ENCODE results near the gene NEMP1. TPM values are rescaled to one million over a fixed set of nuclear protein-coding genes. Genes with fewer than 3 reads are reported as not detected.

NEMP1 gene
- total and polyA plus RNA-seq, 2 donors: 8.5 to 18.0 TPM

DNA sequence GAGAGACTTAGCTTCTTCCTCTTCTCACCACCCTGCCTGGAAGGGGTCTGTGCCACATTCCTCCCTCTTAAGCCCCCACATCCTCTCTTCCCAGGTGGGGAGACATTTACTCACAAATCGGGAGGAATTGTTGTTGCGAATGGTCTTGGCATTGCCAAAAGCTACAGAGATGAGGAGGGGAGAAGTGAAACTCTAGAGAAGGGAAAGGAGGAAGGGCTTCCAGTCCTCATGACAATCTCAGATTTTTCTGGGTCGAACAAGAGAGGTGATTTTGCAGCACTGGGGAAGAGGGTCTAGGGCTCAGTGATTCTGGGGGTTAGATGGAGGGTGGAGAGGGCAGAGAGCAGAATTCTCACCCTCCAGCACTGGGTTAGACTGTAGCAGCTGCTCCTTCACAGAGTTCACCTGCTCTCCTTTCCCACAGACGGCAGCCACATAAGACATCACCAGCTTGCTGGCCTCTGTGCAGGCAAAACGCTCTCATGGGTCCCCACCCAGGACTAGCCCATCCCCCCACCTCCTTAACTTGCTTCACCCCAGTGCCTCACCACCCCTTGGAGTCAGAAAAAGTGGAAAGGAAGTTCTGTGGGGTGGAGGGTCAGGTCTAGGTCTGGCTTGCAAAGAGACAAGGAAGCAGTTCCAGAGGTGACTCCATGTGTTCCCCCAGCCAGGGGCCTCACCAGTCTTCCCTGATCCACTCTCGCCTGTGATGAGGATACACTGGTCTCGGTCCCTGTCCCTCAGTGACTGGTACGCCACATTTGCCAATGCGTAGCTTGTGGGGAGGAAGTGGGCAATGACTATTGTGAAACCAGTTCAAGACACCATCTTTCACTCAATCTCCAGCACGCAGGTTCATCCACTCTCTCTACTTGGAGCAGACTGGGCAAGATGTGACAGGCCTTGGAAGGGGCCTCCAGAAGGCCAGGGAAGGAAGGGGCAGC lies 31.4 kb downstream of the NEMP1 start:
- Histone ChIP-seq H3K4me3 (ENCODE audit: low read depth, low read length) (no peak overlapping the region), H3K27ac (ENCODE audit: low read depth) (no peak overlapping the region), H3K4me1 (ENCODE audit: insufficient read depth) (no peaks in the 10 kb centered on the region), H3K36me3 (ENCODE audit: insufficient read depth) (no peaks in the 10 kb centered on the region)
- DNase-seq (ENCODE audit: extremely low spot score): no peak
- 70% methylated on average over 10 of the region's 10 CpGs for WGBS

DNA sequence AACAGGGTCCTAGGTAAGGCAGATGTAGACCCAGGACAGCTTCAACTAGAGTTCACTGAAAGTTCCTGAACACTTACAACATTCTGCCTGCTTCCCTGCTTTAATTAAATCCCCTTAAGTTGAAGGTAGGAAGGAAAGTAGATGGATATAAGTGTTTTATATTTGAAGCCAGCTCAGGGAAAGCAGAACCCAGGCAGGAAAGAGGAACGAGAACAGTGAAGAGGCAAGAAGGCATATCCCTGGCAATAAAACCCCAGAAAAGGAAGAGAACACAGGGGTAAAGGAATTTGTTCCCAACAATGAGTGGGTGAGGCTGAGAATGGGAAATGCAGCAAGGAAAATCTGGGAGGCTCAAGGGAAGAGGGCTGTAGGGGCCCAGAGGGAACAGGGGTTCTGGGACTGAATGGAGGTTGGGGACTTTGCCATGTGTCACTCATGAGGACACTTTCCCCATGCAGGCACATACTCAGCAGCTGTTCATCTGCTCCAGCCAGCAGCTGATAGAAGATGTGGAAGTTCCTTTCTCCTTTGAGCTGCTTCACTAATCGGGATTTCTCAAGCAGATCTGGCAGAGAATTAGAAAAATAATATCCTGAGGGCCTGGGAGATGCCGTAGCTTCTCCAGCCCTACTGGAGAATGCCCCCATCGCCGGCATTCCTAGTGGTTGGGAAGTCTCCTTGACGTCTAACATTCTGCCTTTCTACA lies 32.4 kb downstream of the NEMP1 start:
- H3K27ac ChIP-seq (ENCODE audit: low read depth): no peak overlapping the region
- H3K4me3 ChIP-seq (ENCODE audit: low read depth, low read length): no peak overlapping the region
- H3K36me3 ChIP-seq (ENCODE audit: insufficient read depth): no peaks in the 10 kb centered on the region
- DNase-seq (ENCODE audit: extremely low spot score): no peak
- 65% methylated on average over 6 of the region's 6 CpGs for WGBS
- H3K4me1 ChIP-seq (ENCODE audit: insufficient read depth): no peaks in the 10 kb centered on the region

DNA sequence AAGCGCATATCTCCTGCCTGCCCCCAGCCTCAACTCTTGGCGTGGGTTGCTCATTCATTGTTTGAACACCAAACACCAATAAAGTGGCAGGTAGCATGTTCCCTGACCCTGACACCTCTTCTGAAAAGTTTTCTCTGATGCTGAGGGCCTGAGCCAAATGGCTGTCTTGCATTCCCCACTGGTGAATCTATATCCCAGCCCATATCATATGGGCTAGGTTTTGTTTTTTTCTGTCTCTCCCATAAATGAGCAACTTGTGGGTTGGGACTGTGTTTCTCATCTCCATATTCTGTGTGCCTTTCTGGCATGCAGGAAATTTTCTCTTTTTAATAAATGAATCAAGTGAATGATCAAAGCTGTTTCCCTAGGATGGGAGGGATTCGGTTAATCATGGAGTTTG lies 33.7 kb downstream of the NEMP1 start:
- 95% methylated on average over 3 of the region's 3 CpGs for WGBS
- H3K27ac ChIP-seq (ENCODE audit: low read depth): no peak overlapping the region
- H3K4me1 ChIP-seq (ENCODE audit: insufficient read depth): no peaks in the 10 kb centered on the region
- no peak for DNase-seq (ENCODE audit: extremely low spot score)
- H3K36me3 ChIP-seq (ENCODE audit: insufficient read depth): no peaks in the 10 kb centered on the region
- H3K4me3 ChIP-seq (ENCODE audit: low read depth, low read length): no peak overlapping the region

DNA sequence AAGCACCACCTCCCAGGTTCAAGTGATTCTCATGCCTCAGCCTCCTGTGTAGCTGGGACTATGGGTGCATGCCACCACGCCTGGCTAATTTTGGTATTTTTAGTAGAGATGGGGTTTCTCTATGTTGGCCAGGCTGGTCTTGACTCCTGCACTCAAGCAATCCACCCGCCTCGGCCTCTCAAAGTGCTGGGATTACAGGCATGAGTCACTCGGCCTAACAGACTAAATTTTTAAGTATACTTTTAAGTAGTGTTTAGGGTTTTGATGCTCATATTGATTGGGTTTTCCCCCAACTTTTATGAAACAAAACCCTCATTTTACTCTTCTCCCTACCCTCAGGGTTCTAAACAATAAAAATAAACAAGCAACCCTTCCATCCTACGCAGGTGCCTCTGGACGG lies 34.1 kb downstream of the NEMP1 start:
- Histone ChIP-seq H3K36me3 (ENCODE audit: insufficient read depth) (no peaks in the 10 kb centered on the region), H3K4me3 (ENCODE audit: low read depth, low read length) (no peak overlapping the region), H3K27ac (ENCODE audit: low read depth) (no peak overlapping the region), H3K4me1 (ENCODE audit: insufficient read depth) (no peaks in the 10 kb centered on the region)
- no peak for DNase-seq (ENCODE audit: extremely low spot score)
- WGBS: 84% methylated on average over 6 of the region's 6 CpGs

- Histone ChIP-seq H3K27ac (ENCODE audit: low read depth) (no peak overlapping the region), H3K4me1 (ENCODE audit: insufficient read depth) (no peaks in the 10 kb centered on the region), H3K36me3 (ENCODE audit: insufficient read depth) (no peaks in the 10 kb centered on the region), H3K4me3 (ENCODE audit: low read depth, low read length) (no peak overlapping the region)
- DNase-seq (ENCODE audit: extremely low spot score): no peak
- WGBS: 93% methylated on average over 2 of the region's 2 CpGs
Observed at GRCh38 chr12:57042695-57043094, 35.9 kb downstream of the NEMP1 start.

- H3K27ac ChIP-seq (ENCODE audit: low read depth): no peak overlapping the region
- H3K36me3 ChIP-seq (ENCODE audit: insufficient read depth): no peaks in the 10 kb centered on the region
- DNase-seq (ENCODE audit: extremely low spot score): no peak
- H3K4me3 ChIP-seq (ENCODE audit: low read depth, low read length): no peak overlapping the region
- WGBS: 60% methylated on average over 2 of the region's 2 CpGs
- H3K4me1 ChIP-seq (ENCODE audit: insufficient read depth): no peaks in the 10 kb centered on the region
Observed at GRCh38 chr12:57040750-57041149, 37.8 kb downstream of the NEMP1 start.

DNA sequence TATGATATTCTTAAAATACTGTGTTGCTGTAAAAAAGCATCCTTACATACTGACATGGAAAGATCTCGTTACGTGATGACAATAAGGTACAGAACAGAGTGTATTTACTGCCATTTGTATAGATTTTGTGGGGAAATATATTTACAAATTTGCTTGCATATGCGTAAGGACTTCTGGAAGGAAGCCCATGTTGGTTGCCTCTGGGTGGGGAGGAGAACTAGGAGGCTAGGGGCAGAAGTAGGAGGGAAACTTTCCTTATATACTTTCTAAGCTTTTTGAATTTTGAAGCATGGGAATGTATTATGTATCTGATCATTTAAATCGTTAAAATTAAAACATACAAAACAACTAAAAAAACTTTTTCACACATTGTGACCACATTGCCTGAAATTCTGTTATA lies 38.4 kb downstream of the NEMP1 start:
- no peak overlapping the region for H3K27ac ChIP-seq (ENCODE audit: low read depth)
- H3K36me3 ChIP-seq (ENCODE audit: insufficient read depth): no peaks in the 10 kb centered on the region
- no peak for DNase-seq (ENCODE audit: extremely low spot score)
- no peaks in the 10 kb centered on the region for H3K4me1 ChIP-seq (ENCODE audit: insufficient read depth)
- no peak overlapping the region for H3K4me3 ChIP-seq (ENCODE audit: low read depth, low read length)
- WGBS: 85% methylated on average over 4 of the region's 4 CpGs

- H3K27ac ChIP-seq (ENCODE audit: low read depth): no peak overlapping the region
- no peak overlapping the region for H3K4me3 ChIP-seq (ENCODE audit: low read depth, low read length)
- WGBS: 78% methylated on average over 9 of the region's 9 CpGs
- H3K36me3 ChIP-seq (ENCODE audit: insufficient read depth): no peaks in the 10 kb centered on the region
- DNase-seq (ENCODE audit: extremely low spot score): no peak
- H3K4me1 ChIP-seq (ENCODE audit: insufficient read depth): no peaks in the 10 kb centered on the region
Observed at GRCh38 chr12:57039016-57039798, 39.4 kb downstream of the NEMP1 start.

DNA sequence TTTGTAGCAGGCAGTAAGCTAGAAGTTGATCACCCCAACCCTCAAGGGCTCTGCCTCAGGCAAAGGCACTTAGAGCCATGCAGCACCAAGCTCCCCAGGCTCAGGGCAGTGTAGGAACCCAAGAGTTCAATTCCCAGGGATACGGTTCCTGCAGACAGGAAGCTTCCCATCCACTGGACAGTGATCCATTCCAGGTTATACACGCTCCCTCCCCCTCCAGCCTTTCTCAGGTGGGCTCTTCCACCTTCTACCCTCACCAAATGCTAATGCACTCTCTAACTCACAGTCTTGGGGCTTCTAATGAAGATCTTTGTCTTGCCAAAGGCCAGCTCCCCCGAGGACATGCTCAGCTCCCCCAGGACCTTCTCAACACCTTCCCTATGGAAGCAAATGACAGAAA lies 41.3 kb downstream of the NEMP1 start:
- WGBS: 63% methylated on average over 3 of the region's 3 CpGs
- no peak overlapping the region for H3K4me3 ChIP-seq (ENCODE audit: low read depth, low read length)

GRCh38 chr12:57033431-57033830 lies 45.2 kb downstream of the NEMP1 start:
- 89% methylated on average over 3 of the region's 3 CpGs for WGBS
- no peaks in the 10 kb centered on the region for H3K4me1 ChIP-seq (ENCODE audit: insufficient read depth)
- H3K36me3 ChIP-seq (ENCODE audit: insufficient read depth): no peaks in the 10 kb centered on the region
- no peak overlapping the region for H3K4me3 ChIP-seq (ENCODE audit: low read depth, low read length)
- DNase-seq (ENCODE audit: extremely low spot score): no peak
- no peak overlapping the region for H3K27ac ChIP-seq (ENCODE audit: low read depth)

More for the DNA sequence above, 41.3 kb downstream of the NEMP1 start:
- DNase-seq (ENCODE audit: extremely low spot score): no peak
- H3K4me1 ChIP-seq (ENCODE audit: insufficient read depth): no peaks in the 10 kb centered on the region
- H3K36me3 ChIP-seq (ENCODE audit: insufficient read depth): no peaks in the 10 kb centered on the region
- H3K27ac ChIP-seq (ENCODE audit: low read depth): no peak overlapping the region

- Histone ChIP-seq H3K4me3 (ENCODE audit: low read depth, low read length) (no peak overlapping the region), H3K36me3 (ENCODE audit: insufficient read depth) (no peaks in the 10 kb centered on the region), H3K27ac (ENCODE audit: low read depth) (no peak overlapping the region), H3K4me1 (ENCODE audit: insufficient read depth) (no peaks in the 10 kb centered on the region)
- no peak for DNase-seq (ENCODE audit: extremely low spot score)
- WGBS: 85% methylated on average over 7 of the region's 7 CpGs
Observed at GRCh38 chr12:57031789-57032188, 46.8 kb downstream of the NEMP1 start.

DNA sequence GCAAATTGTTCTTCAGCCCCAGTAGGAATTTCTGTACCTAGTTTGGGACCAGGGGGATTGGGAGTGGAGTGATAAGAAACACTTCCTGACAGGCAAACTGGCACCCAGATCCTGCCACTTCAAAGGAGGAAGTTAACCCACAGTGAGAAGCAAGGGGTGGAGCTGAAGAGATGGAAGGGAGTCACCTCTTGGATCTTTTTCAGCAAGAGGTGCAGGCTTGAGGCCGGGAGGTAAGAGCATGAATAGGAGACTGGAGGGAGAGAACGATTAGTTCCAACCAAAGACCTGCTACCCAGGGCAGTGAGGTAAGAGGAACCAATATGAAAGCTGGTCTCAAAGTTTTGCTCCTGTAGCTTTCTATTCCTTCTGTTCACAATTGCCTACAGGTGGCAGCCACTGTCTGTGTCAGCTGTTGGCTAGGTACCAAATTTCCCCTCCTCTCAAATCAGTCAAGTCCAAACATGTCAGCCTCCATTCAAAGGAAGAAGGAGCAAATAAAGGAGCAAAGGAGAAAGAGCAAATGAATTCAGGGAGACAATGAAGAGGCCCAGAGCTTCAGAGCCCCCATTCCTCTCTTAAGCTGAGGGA lies 47.4 kb downstream of the NEMP1 start:
- no peaks in the 10 kb centered on the region for H3K36me3 ChIP-seq (ENCODE audit: insufficient read depth)
- DNase-seq (ENCODE audit: extremely low spot score): peak; percentile 51
- no peak overlapping the region for H3K27ac ChIP-seq (ENCODE audit: low read depth)
- 38% methylated on average over 2 of the region's 2 CpGs for WGBS
- no peak overlapping the region for H3K4me3 ChIP-seq (ENCODE audit: low read depth, low read length)
- no peaks in the 10 kb centered on the region for H3K4me1 ChIP-seq (ENCODE audit: insufficient read depth)

- 92% methylated on average over 7 of the region's 7 CpGs for WGBS
- no peak overlapping the region for H3K27ac ChIP-seq (ENCODE audit: low read depth)
Observed at GRCh38 chr12:57029457-57029856, 49.1 kb downstream of the NEMP1 start.

More at GRCh38 chr12:57029457-57029856, 49.1 kb downstream of the NEMP1 start:
- no peaks in the 10 kb centered on the region for H3K36me3 ChIP-seq (ENCODE audit: insufficient read depth)
- no peaks in the 10 kb centered on the region for H3K4me1 ChIP-seq (ENCODE audit: insufficient read depth)
- DNase-seq (ENCODE audit: extremely low spot score): no peak
- no peak overlapping the region for H3K4me3 ChIP-seq (ENCODE audit: low read depth, low read length)
